HUES64 (cell line): ENCODE measurements around the gene WDR47.
"Not testable (repeated sequence)": the region's sequence is repeated elsewhere in the genome, so short reads cannot be mapped to it uniquely, and the experiment has no call there.

Source experiments
- H3K27ac ChIP-seq: 2 replicates; pipeline ENCODE4 v1.7.0; 2013; ENCODE audit warnings: low read depth, low read length, inconsistent platforms
- H3K27me3 ChIP-seq: 2 replicates; pipeline ENCODE4 v1.6.1; 2013; ENCODE audit warnings: mild to moderate bottlenecking, low read length; ENCODE audit not compliant: insufficient read depth
- H3K36me3 ChIP-seq: 2 replicates; pipeline ENCODE4 v1.6.1; 2013; ENCODE audit warnings: mild to moderate bottlenecking, low read length; ENCODE audit not compliant: insufficient read depth
- H3K4me1 ChIP-seq: 2 replicates; pipeline ENCODE4 v1.6.1; 2013; ENCODE audit warnings: mild to moderate bottlenecking, low read length, moderate library complexity; ENCODE audit not compliant: insufficient read depth
- H3K4me3 ChIP-seq: 2 replicates; pipeline ENCODE4 v1.5.1; 2013; ENCODE audit warnings: mild to moderate bottlenecking, low read length, moderate library complexity
- H3K9ac ChIP-seq: 2 replicates; pipeline ENCODE4 v1.6.1; 2013; ENCODE audit warnings: mild to moderate bottlenecking, low read depth, low read length
- H3K9me3 ChIP-seq: 2 replicates; pipeline ENCODE4 v1.6.1; 2013; ENCODE audit warnings: low read depth, low read length; ENCODE audit not compliant: insufficient read depth
- WGBS: fragments of 150-250, 120-280 bp; methylation state at CpG from one replicate; pipeline ENCODE4 v1.1.7; 2013; ENCODE audit warnings: missing lambda C conversion rate; 5-methylcytosine and 5-hydroxymethylcytosine counted together

The WDR47 gene

DNA sequence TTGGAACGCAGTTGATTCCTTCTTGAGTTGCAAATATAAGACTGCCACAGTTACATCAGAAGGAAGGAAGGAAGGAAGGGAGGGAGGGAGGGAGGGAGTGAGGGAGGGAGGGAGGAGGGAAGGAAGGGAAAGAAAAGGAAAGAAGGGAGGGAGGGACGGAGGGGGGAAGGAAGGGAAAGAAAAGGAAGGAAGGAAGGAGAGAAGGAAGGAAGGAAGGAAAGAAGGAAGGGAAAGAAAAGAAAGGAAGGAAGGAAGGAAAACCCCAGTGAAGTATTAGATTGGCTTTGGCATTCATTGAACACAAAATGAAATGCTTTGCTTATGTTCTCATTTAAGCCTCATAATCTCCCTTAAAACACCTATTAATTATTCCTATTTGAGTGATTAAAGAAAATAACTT, 6.4 kb upstream of the WDR47 start:
- no peaks in the 10 kb centered on the region for H3K4me1 ChIP-seq
- H3K36me3 ChIP-seq = no peaks in the 10 kb centered on the region
- no peak overlapping the region for H3K4me3 ChIP-seq
- H3K27me3 ChIP-seq = no peaks in the 10 kb centered on the region
- H3K27ac ChIP-seq = no peak overlapping the region
- H3K9ac ChIP-seq = no peak overlapping the region
- H3K9me3 ChIP-seq = no peaks in the 10 kb centered on the region
- WGBS = 53% methylated on average over 1 of the region's 2 CpGs

DNA sequence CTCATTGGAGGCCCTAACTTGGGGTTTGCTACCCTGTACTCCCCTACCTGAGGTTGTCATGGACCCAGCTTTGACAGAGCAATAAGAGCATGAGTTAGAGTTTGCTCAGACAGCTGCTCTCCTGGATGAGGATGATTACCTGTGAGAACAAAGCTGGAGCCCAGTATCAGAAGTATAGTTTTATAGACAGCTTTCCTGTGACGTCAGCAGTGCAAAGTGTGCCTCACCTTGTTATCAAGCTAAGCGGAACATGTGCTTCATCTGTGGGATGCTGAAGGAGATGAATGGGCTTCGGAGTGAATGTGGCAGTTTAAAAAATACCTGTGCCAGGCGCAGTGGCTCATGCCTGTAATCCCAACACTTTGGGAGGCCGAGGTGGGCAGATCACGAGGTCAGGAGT, 5.4 kb upstream of the WDR47 start:
- Histone ChIP-seq H3K27ac (no peak overlapping the region), H3K4me3 (no peak overlapping the region), H3K4me1 (0 out of 2 replicates have a peak, but pooled peaks cover 2% of the 10 kb centered on the region), H3K27me3 (no peaks in the 10 kb centered on the region), H3K9me3 (no peaks in the 10 kb centered on the region), H3K36me3 (no peaks in the 10 kb centered on the region), H3K9ac (no peak overlapping the region)
- WGBS = 95% methylated on average over 6 of the region's 6 CpGs

DNA sequence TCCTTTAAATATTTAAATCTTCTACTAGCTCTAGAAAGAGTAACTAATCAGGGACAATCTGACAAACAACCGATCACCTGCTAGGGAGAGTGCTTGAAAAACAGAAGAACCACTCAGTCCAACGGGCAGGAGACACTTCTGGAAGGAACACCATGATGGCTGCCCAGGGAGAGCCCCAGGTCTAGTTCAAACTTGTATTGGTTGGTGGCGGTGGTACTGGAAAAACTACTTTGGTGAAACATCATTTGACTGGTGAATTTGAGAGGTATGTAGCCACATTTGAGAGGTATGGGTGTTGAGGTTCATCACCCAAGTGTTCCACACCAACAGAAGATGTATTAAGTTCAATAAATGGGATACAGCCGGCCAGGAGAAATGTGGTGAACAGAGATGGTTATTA, 4.8 kb upstream of the WDR47 start:
- Histone ChIP-seq H3K27ac (no peak overlapping the region), H3K4me1 (0 out of 2 replicates have a peak, but pooled peaks cover 3% of the 10 kb centered on the region)
- WGBS = 91% methylated on average over 4 of the region's 4 CpGs

DNA sequence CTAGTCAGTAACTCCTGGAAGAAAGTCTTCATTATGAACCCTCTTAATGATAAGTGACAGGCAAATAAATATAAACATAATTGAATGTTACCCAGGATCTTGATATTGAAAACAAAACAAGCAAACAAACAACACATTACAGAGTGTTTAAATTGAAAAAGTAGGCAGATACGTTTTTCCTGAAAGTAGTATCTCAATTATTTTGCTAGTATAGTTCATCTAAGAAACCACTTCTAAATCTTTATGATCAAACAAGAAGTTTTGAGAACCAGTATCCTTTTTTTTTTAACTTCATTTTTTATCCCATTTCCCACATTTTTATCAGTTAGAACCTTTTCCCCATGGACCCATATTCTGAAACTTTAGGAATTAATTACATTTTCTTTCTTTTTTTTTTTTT, 3.7 kb upstream of the WDR47 start:
- Histone ChIP-seq H3K36me3 (no peaks in the 10 kb centered on the region), H3K4me1 (peaks cover 5% of the 10 kb centered on the region), H3K9me3 (no peaks in the 10 kb centered on the region), H3K9ac (no peak overlapping the region), H3K4me3 (no peak overlapping the region), H3K27ac (no peak overlapping the region), H3K27me3 (no peaks in the 10 kb centered on the region)
- 83% methylated on average over 1 of the region's 1 CpG for WGBS

More for the DNA sequence above, 4.8 kb upstream of the WDR47 start:
- no peaks in the 10 kb centered on the region for H3K27me3 ChIP-seq
- no peak overlapping the region for H3K9ac ChIP-seq
- H3K4me3 ChIP-seq = no peak overlapping the region
- H3K36me3 ChIP-seq = no peaks in the 10 kb centered on the region
- no peaks in the 10 kb centered on the region for H3K9me3 ChIP-seq

DNA sequence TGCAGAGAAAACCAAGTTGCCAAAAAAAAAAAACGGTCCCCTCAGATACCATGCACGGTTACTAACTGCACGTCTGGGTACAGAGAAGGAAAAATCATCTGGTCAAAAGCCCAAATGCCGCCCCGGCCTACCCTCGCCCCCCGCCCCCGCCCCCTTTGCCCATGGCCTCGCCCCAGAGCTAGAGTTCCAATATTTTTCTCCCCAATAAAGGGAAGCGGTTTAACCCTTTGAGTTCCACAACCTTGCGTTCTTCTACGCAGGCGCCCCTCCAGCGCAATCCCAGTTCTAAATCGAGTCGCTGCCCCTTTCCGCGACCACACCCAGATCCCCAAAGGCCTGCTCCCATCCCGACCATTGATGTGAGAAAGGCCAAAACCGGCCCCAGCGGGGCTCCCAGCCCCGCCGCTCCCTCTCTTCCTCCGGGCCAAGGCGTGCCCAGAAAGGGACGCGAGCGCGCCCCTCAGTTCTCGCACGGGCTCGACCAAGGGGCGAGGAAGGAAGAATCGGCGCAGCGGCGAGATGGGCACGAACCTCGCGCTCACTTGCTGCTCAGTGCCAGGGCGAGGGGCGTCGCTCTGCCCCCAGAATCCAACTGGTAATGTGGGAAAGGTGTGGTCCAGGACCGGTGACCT, 797 bp downstream of the WDR47 start:
- Histone ChIP-seq H3K9ac (peak overlapping the region; percentile 56), H3K4me3 (peak overlapping the region; percentile 98), H3K27me3 (no peaks in the 10 kb centered on the region), H3K4me1 (peaks cover 12% of the 10 kb centered on the region), H3K9me3 (no peaks in the 10 kb centered on the region), H3K36me3 (no peaks in the 10 kb centered on the region), H3K27ac (no peak overlapping the region; the same call in 1 of the 2 replicates)
- WGBS = under 1% methylated on average over 44 of the region's 44 CpGs

DNA sequence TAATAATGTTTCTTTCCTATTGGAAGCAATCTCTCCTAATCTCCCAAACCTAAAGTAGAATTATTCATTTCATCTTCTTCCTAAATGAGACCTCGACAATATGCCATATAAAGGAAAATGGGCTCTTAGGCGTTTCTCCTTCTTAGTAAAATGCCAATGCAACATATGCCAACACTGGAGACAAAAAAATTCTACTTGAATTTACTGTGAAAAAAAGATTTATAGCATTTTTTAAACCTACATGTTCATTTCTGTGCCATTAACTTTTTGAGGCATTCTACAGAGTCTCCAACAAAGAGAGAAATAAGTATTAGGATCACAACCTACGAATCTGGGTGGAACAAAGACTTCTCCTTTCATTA, 1.3 kb downstream of the WDR47 start:
- Histone ChIP-seq H3K4me1 (peaks cover 12% of the 10 kb centered on the region), H3K36me3 (no peaks in the 10 kb centered on the region), H3K27ac (no peak overlapping the region), H3K9me3 (no peaks in the 10 kb centered on the region), H3K4me3 (peak overlapping the region; percentile 98), H3K27me3 (no peaks in the 10 kb centered on the region), H3K9ac (peak overlapping the region; percentile 31; the same call in 1 of the 2 replicates)
- 28% methylated on average over 3 of the region's 3 CpGs for WGBS

DNA sequence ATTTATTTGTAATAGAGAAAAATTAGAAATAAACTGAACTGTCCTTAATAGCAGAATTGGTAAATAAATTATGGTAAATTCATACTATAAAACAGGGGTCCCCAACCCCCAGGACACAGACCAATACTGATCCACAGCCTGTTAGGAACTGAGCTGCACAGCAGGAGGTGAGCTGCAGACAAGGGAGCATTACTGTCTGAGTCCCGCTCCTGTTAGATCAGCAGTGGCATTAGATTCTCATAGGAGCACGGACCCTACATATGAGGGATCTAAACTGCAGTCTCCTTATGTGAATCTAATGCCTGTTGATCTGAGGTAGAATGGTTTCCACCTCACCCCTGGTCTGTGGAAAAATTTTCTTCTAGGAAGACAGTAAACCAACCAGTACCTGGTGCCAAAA, 7.5 kb downstream of the WDR47 start:
- H3K27me3 ChIP-seq = no peaks in the 10 kb centered on the region
- WGBS = 83% methylated on average over 2 of the region's 2 CpGs

DNA sequence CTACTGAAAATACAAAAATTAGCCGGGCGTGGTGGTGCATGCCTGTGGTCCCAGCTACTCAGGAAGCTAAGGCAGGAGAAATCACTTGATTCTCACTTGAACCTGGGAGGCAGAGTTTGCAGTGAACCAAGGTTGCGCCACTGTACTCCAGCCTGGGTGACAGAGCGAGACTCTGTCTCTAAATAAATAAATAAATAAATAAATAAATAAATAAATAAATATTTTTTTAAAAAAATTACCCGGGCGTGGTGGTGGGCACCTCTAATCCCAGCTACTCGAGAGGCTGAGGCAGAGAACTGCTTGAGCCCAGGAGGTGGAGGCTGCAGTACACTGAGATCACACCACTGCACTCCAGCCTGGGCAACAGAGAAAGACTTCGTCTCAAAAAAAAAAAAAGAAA, 12.4 kb downstream of the WDR47 start:
- not testable (repeated sequence) for H3K9me3 ChIP-seq, H3K9ac ChIP-seq, H3K4me3 ChIP-seq, H3K27ac ChIP-seq, H3K27me3 ChIP-seq, H3K4me1 ChIP-seq, H3K36me3 ChIP-seq
- 96% methylated on average over 6 of the region's 8 CpGs for WGBS

More for the DNA sequence above, 7.5 kb downstream of the WDR47 start:
- Histone ChIP-seq H3K36me3 (no peaks in the 10 kb centered on the region), H3K9ac (no peak overlapping the region), H3K9me3 (no peaks in the 10 kb centered on the region), H3K4me1 (no peaks in the 10 kb centered on the region), H3K27ac (no peak overlapping the region), H3K4me3 (no peak overlapping the region)

DNA sequence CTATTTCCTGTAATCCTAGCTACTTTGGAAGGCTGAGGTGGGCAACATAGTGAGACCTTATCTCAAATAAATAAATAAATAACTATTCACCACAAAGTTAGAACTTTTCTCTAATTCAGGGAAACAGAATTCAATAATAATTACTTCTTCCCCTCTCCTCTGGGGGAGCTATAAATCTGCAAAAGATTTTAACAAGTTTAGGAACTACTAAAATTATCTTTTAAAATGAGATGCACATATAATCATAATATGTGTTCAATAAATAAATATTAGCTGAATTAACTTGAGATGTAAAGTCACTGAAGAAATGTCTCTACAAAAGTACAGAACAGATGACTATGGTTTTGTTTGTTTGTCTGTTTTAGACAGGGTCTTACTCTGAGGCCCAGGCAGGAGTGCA, 14.1 kb downstream of the WDR47 start:
- H3K9ac ChIP-seq = no peak overlapping the region
- H3K27ac ChIP-seq = no peak overlapping the region
- no peaks in the 10 kb centered on the region for H3K9me3 ChIP-seq
- no peaks in the 10 kb centered on the region for H3K4me1 ChIP-seq
- H3K36me3 ChIP-seq = no peaks in the 10 kb centered on the region
- H3K27me3 ChIP-seq = no peaks in the 10 kb centered on the region
- H3K4me3 ChIP-seq = no peak overlapping the region

DNA sequence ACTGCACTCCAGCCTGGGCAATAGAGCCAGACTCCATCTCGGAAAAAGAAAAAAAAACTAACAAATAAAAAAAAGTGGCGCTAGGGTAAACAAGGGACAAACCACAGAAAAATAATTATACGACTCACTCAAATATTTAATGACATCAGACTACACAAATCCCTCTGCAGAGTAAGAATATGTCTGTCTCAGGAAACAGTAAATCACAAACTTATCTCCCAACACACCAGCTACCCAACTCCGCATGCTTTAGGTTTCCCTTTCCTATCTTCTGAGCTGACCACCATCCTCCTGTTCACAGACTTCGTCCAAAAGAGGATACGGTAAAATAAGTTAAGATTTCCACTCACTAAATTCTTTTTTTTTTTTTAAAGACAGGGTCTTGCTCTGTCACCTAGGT, 16.2 kb downstream of the WDR47 start:
- 94% methylated on average over 6 of the region's 6 CpGs for WGBS
- Histone ChIP-seq H3K27ac (no peak overlapping the region), H3K27me3 (no peaks in the 10 kb centered on the region), H3K36me3 (no peaks in the 10 kb centered on the region; the same call in 1 of the 2 replicates), H3K4me3 (no peak overlapping the region), H3K9ac (no peak overlapping the region), H3K4me1 (no peaks in the 10 kb centered on the region), H3K9me3 (no peaks in the 10 kb centered on the region)

DNA sequence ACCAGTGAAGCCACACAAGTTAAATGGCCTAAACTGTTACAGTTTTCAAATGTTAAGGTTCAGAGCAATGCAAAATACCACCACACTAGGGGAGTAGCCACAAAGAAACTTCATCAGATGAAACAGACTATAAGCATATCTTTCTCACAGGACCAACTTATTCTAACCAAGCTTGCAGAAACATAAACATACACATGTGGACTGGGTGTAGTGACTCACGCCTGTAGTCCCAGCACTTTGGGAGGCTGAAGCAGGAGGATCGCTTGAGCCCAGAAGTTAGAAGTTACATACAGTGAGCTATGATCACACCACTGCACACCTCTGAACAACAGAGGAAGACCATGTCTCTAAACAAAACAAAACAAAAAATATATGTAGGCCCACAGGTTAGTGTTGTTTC, 17.3 kb downstream of the WDR47 start:
- H3K4me1 ChIP-seq = no peaks in the 10 kb centered on the region

DNA sequence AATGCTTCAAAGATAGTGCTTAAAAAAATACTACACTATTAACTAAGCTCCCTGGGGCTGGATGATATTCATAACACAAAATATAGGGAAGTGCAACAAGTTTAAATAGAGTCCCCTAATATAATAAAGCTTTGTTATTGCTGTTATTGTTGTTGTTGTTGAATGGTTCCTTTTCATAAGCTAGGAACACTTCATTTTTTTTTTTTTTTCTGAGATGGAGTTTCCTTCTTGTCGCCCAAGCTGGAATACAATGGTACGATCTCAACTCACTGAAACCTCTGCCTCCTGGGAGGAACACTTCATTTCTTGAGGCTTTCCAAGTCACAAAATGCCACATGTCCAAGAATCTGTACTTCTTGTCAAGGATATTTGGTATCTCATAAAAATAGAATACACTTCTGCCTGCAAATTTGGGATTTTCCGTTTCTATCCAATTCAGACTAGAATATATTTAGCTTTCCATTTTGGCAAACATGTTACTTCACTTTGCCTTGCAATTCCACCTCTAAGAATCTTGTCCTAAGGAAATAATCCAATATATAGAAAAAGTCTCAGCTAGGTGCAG, 21.1 kb downstream of the WDR47 start:
- 94% methylated on average over 3 of the region's 3 CpGs for WGBS
- no peak overlapping the region for H3K27ac ChIP-seq

More for the DNA sequence above, 17.3 kb downstream of the WDR47 start:
- Histone ChIP-seq H3K36me3 (no peaks in the 10 kb centered on the region; the same call in 1 of the 2 replicates), H3K27ac (no peak overlapping the region), H3K9ac (no peak overlapping the region), H3K9me3 (no peaks in the 10 kb centered on the region), H3K4me3 (no peak overlapping the region), H3K27me3 (no peaks in the 10 kb centered on the region)
- WGBS = 98% methylated on average over 2 of the region's 2 CpGs

More for the DNA sequence above, 21.1 kb downstream of the WDR47 start:
- Histone ChIP-seq H3K4me1 (no peaks in the 10 kb centered on the region), H3K27me3 (no peaks in the 10 kb centered on the region), H3K9ac (no peak overlapping the region), H3K36me3 (peaks cover 2% of the 10 kb centered on the region; the same call in 1 of the 2 replicates), H3K9me3 (no peaks in the 10 kb centered on the region), H3K4me3 (no peak overlapping the region)
